Measurements from ENCODE around the gene SS18L1.
"Not testable (repeated sequence)": the region's sequence is repeated elsewhere in the genome, so short reads cannot be mapped to it uniquely, and the experiment has no call there.

SS18L1 gene

GRCh38 chr20:62137478-62138203, 5.9 kb upstream of the SS18L1 start:
- DNase-seq (ENCODE audit: low spot score) = no peak

- no peak for DNase-seq (ENCODE audit: low spot score)
Measured at GRCh38 chr20:62138204-62138543, 5.4 kb upstream of the SS18L1 start.

GRCh38 chr20:62138912-62139311, 4.7 kb upstream of the SS18L1 start:
- DNase-seq (ENCODE audit: low spot score) = no peak

- DNase-seq (ENCODE audit: low spot score) = no peak
Measured at GRCh38 chr20:62139636-62140035, 3.9 kb upstream of the SS18L1 start.

GRCh38 chr20:62141043-62141396, 2.5 kb upstream of the SS18L1 start:
- DNase-seq (ENCODE audit: low spot score) = no peak

GRCh38 chr20:62141397-62142251, 1.9 kb upstream of the SS18L1 start:
- no peak for DNase-seq (ENCODE audit: low spot score)

GRCh38 chr20:62142252-62143080, 1.1 kb upstream of the SS18L1 start:
- DNase-seq (ENCODE audit: low spot score) = no peak

- DNase-seq (ENCODE audit: low spot score) = peak; percentile 62
Measured at GRCh38 chr20:62143957-62144825, 622 bp downstream of the SS18L1 start.

- no peak for DNase-seq (ENCODE audit: low spot score)
Measured at GRCh38 chr20:62145688-62146018, 2.1 kb downstream of the SS18L1 start.

GRCh38 chr20:62146019-62146755, 2.6 kb downstream of the SS18L1 start:
- no peak for DNase-seq (ENCODE audit: low spot score)

GRCh38 chr20:62147125-62147524, 3.6 kb downstream of the SS18L1 start:
- no peak for DNase-seq (ENCODE audit: low spot score)

- DNase-seq (ENCODE audit: low spot score) = no peak
Measured at GRCh38 chr20:62147528-62147927, 4.0 kb downstream of the SS18L1 start.

- not testable (repeated sequence) for DNase-seq (ENCODE audit: low spot score)
Measured at GRCh38 chr20:62148383-62148782, 4.8 kb downstream of the SS18L1 start.

GRCh38 chr20:62148908-62149314, 5.3 kb downstream of the SS18L1 start:
- DNase-seq (ENCODE audit: low spot score) = no peak

- DNase-seq (ENCODE audit: low spot score) = no peak
Measured at GRCh38 chr20:62149532-62150309, 6.2 kb downstream of the SS18L1 start.

GRCh38 chr20:62150310-62150575, 6.7 kb downstream of the SS18L1 start:
- DNase-seq (ENCODE audit: low spot score) = no peak

- DNase-seq (ENCODE audit: low spot score) = no peak
Measured at GRCh38 chr20:62151225-62151624, 7.7 kb downstream of the SS18L1 start.

GRCh38 chr20:62151835-62152364, 8.3 kb downstream of the SS18L1 start:
- DNase-seq (ENCODE audit: low spot score) = no peak

GRCh38 chr20:62155428-62156253, 12.1 kb downstream of the SS18L1 start:
- no peak for DNase-seq (ENCODE audit: low spot score)

- DNase-seq (ENCODE audit: low spot score) = no peak
Measured at GRCh38 chr20:62156254-62156556, 12.6 kb downstream of the SS18L1 start.

All from germinal center (tissue), 1 donor.